SU-DHL-6 (cell line): ENCODE measurements around the gene STK32C.

Experiments used
- CTCF ChIP-seq: fragments of 200-600 bp; sonication (generic); IDR thresholded peaks from one replicate; pipeline ENCODE4 v1.5.1; 2017; ENCODE audit warnings: antibody characterized with exemption, mild to moderate bottlenecking, low read length, moderate library complexity; ENCODE audit not compliant: insufficient read depth, poor library complexity, severe bottlenecking
- EZH2phosphoT487 ChIP-seq: fragments of 200-600 bp; sonication (generic), shearing (Covaris generic); conservative IDR thresholded peaks from 2 replicates; pipeline ENCODE4 v1.6.1; 2018; ENCODE audit warnings: mild to moderate bottlenecking, antibody characterized with exemption, low read length, moderate library complexity, mixed read lengths

- TF ChIP-seq CTCF (no peak), EZH2phosphoT487 (no peak)
These were observed 140.6 kb downstream of the STK32C start for GRCh38 chr10:132167041-132167674.
